ENCODE data around the gene RIOX2. TPM values are rescaled to one million over a fixed set of nuclear protein-coding genes. Genes with fewer than 3 reads are reported as not detected.
"Not testable (repeated sequence)": the region's sequence is repeated elsewhere in the genome, so short reads cannot be mapped to it uniquely, and the experiment has no call there.

Gene RIOX2
- total RNA-seq, 4 donors from 2014 or later = 19.5 to 24.2 (median 21.7) TPM

- Histone ChIP-seq H3K27ac (replicated peaks in 1 of 4) (no peak overlapping the region), H3K9me3 (no peaks in the 10 kb centered on the region), H3K4me1 (no peaks in the 10 kb centered on the region), H3K27me3 (no peaks in the 10 kb centered on the region), H3K4me3 (no peak overlapping the region), H3K36me3 (peaks cover 16 to 39% (median 28%) of the 10 kb centered on the region in 4 donors)
- intact Hi-C loops (cut with DNase I) = no loop called here
- TF ChIP-seq POLR2AphosphoS5 (IDR thresholded peaks at IDR 0.05) = no peak
- no peak for TF ChIP-seq EP300 (IDR thresholded peaks at IDR 0.05)
- TF ChIP-seq CTCF (IDR thresholded peaks at IDR 0.05) = no peak
- no peak for TF ChIP-seq POLR2A (IDR thresholded peaks at IDR 0.05; ENCODE audit: low read depth)
- WGBS = 62% methylated on average over 3 of the region's 3 CpGs
- no peak for DNase-seq (ENCODE audit: extremely low spot score)
These were observed 61.3 kb downstream of the RIOX2 start for GRCh38 chr3:97910931-97911351.

- H3K9me3 ChIP-seq; H3K27me3 ChIP-seq; DNase-seq (ENCODE audit: extremely low spot score); intact Hi-C loops (cut with DNase I); H3K4me1 ChIP-seq; H3K27ac ChIP-seq (replicated peaks in 1 of 4): not testable (repeated sequence)
- H3K4me3 ChIP-seq = peak overlapping the region in 1 of 4 donors; percentile 9
- H3K36me3 ChIP-seq = peaks cover 16 to 35% (median 25%) of the 10 kb centered on the region in 4 donors
- WGBS = 93% methylated on average over 22 of the region's 24 CpGs
These were observed 61.9 kb downstream of the RIOX2 start for GRCh38 chr3:97910236-97910831.

GRCh38 chr3:97909830-97910229 lies 62.4 kb downstream of the RIOX2 start:
- H3K4me1 ChIP-seq; DNase-seq (ENCODE audit: extremely low spot score); H3K9me3 ChIP-seq; H3K27me3 ChIP-seq; H3K4me3 ChIP-seq; intact Hi-C loops (cut with DNase I); H3K27ac ChIP-seq (replicated peaks in 1 of 4): not testable (repeated sequence)
- WGBS = no CpG with 5 or more reads among the region's 3 CpGs
- peaks cover 16 to 30% (median 23%) of the 10 kb centered on the region in 4 donors for H3K36me3 ChIP-seq

- 47% methylated on average over 4 of the region's 4 CpGs for WGBS
- Histone ChIP-seq H3K36me3 (peaks cover 0 to 22% (median 7%) of the 10 kb centered on the region in 4 donors), H3K27ac (replicated peaks in 1 of 4) (peak overlapping the region; percentile 31 to 52 (median 45)), H3K9me3 (no peaks in the 10 kb centered on the region), H3K4me3 (no peak overlapping the region), H3K4me1 (peaks cover 0 to 11% (median 7%) of the 10 kb centered on the region in 4 donors), H3K27me3 (no peaks in the 10 kb centered on the region)
- intact Hi-C loops (cut with DNase I) = no loop called here
- TF ChIP-seq EP300 (IDR thresholded peaks at IDR 0.05) (no peak), CTCF (IDR thresholded peaks at IDR 0.05) (no peak), POLR2AphosphoS5 (IDR thresholded peaks at IDR 0.05) (no peak), POLR2A (IDR thresholded peaks at IDR 0.05; ENCODE audit: low read depth) (no peak)
- DNase-seq (ENCODE audit: extremely low spot score) = no peak
These were observed 70.7 kb downstream of the RIOX2 start for GRCh38 chr3:97901313-97902248.

- intact Hi-C loops (cut with DNase I) = no loop called here
- peaks cover 0 to 31% (median 14%) of the 10 kb centered on the region in 4 donors for H3K36me3 ChIP-seq
- no peak for DNase-seq (ENCODE audit: extremely low spot score)
- no peaks in the 10 kb centered on the region for H3K27me3 ChIP-seq
- H3K4me3 ChIP-seq = no peak overlapping the region
- H3K4me1 ChIP-seq = peaks cover 0 to 11% (median 7%) of the 10 kb centered on the region in 4 donors
- no peaks in the 10 kb centered on the region for H3K9me3 ChIP-seq
- no peak overlapping the region for H3K27ac ChIP-seq (replicated peaks in 1 of 4)
- TF ChIP-seq POLR2AphosphoS5 (IDR thresholded peaks at IDR 0.05) = no peak
- TF ChIP-seq CTCF (IDR thresholded peaks at IDR 0.05) = no peak
- no peak for TF ChIP-seq EP300 (IDR thresholded peaks at IDR 0.05)
- TF ChIP-seq POLR2A (IDR thresholded peaks at IDR 0.05; ENCODE audit: low read depth) = no peak
These were observed 72.9 kb downstream of the RIOX2 start for GRCh38 chr3:97899331-97899730.

Data from esophagus muscularis mucosa (tissue), 4 donors.